ENCODE data around the gene LSM3.

Gene LSM3

DNA sequence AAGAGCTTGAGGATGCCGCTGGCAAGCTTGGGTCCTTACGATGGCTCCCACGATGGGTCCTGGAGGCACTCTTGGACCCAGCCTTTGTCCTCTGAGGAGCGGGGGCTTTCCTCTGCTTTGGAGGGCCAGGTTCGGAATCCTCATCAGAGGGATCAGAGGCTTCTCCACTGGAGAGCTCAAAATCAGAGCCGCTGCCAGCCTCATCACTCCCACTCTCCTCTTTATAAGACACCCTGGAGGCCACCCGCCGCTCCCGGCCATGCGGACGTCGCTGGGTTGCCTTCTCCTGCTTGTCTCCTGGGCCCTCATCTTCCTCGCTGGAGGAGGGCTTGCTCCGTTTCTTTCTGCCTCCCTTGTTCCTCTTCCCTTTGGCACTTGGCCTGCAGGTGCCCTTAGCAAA lies 20.2 kb upstream of the LSM3 start:
- DNase-seq, result no peak

DNA sequence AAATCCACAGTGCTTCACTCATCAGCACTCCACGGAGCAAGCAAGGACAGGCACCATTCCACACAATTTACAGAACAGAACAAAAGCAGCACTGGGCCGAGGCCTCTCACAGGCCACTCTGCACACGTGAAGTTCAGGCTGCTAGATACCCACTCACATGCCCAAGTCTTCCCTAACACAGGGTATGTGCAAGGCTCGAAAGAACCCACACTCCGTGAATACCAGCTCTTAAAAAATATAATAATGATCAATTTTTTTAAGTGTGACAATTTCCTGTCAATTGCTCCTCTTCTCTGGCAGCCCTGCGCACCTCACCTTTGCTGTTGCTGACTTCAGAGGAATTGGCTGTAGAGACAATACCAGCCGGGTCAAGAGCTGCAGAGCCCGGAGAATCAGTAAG lies 19.2 kb upstream of the LSM3 start:
- DNase-seq, result no peak

DNA sequence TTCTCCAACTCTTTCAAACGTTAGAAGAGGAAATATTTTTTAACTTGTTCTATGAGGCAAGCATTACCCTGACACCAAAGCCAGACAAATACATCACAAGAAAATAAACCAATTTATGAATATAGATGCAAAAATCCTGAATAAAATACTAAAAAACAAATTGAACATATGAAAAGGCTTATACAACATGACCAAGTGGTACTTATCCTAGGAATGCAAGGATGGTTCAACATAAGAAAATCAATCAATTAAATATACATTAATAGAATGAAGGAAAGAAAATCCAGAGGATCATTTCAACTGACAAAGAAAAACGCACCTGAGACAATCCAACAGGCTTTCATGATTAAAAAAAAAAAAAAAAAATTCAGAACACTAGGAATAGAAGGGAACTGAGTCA lies 17.3 kb upstream of the LSM3 start:
- DNase-seq, result no peak

DNA sequence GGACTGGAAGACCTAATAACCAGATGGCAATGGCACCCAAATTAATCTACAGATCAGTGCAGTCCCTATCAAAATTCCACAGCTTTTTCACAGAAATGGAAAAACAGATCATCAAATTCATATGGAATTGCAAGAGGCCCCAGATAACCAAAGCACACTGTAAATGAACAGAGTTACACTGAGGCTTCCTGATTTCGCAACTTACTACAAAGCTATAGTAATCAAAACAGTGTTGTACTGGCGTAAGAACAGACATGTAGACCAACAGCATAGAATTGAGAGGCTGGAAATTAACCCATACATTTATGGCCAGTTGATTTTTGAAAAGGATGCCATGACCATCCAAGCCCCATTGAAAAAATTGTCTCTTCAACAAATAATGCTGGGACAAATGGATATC lies 16.4 kb upstream of the LSM3 start:
- no peak for DNase-seq

DNA sequence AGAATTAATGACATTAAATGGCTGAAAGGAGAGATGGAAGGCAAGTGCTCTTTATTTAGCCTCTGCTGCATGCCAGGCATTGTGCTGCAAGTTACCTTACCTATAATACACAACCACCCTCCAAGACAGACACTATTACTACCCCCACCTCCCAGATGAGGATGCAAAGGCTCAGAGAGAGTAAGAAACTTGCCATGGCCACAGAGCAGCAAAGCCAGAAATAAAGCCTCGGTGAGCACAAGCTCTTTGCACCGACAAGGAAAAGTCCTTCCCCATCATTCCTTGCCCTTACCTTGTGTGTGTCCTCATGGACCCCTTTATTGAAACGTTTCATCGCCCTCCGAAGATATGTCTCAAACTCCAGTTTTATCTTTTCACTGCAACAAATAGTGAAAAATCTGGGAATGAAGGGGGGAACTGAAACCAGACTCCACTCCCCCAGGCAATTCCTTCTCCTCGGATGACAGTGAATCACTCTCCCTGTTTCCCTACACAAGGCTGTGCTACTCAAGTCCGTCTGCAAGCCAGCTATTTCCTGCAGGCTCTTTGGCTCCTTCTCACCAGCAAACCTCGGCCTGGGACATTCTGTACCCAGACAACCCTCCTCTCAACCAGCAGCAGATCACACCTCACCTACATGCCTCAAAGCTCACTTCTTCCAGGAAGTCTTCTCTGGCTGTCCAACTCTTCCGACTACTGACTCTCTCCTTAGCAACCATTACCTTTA lies 11.6 kb upstream of the LSM3 start:
- DNase-seq, result no peak

DNA sequence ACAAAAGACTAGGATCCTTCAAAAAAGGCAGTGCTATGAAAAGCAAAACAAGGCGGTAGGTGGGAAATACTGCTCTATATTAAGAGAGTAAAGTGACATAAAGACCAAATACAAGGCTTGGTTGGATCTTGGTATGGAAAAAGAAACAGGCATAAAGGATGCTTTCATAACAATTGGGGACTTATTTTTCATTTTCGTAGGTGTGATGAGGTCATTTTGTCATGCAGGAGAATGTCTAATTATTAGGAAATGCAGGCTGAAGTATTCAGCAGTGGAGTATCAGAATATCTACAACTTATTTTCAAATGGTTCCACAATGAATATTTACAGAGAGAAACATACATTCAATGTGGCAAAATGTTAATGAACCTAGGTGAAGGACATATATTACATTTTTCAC lies 9.2 kb upstream of the LSM3 start:
- no peak for DNase-seq

DNA sequence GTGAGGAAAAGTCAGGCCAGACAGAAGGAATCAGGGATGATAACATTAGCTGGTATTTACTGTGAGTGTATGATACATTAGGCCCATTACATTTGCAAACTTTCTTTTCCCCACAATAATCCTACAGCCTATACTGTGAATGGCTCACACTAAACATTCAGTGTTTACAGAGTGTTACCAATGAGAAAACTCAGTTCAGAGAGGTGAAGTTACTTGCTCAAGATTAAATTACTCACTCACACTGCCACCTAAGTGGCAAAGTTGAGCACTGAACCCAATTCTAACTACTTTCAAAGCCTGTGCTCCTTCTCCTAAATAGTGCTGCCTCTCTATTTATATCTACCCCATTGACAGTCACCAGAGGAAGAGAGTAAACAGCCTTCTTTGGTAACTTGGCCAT lies 8.7 kb upstream of the LSM3 start:
- DNase-seq, result no peak

DNA sequence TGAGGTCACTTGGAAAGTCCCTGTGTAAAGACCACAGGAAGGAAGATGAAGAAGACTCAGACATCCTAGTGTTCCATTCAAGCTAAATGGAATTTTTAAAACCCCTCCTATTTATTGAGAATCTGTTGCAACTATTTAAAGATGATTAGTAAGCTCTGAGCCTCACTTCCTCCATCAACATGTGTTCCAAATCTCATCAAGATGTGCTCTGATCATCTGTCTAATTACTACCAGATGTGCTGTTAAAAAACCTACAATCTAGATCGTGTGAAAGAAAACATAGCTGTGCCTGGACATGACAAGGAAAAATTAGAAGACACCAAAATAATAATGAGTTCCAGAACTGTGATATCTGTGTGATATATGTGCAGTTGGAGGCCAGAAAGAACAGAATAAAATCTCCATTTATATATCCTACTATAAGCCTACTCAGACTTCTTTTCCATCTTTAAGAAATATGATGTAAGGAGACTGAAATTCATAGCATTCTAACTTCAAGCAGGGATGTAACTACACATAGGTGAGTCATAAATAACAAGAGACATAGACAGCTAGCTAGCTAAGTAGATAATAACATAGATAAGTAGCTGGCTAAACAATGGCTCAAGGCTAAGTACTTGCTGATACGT lies 8.0 kb upstream of the LSM3 start:
- DNase-seq, result no peak

DNA sequence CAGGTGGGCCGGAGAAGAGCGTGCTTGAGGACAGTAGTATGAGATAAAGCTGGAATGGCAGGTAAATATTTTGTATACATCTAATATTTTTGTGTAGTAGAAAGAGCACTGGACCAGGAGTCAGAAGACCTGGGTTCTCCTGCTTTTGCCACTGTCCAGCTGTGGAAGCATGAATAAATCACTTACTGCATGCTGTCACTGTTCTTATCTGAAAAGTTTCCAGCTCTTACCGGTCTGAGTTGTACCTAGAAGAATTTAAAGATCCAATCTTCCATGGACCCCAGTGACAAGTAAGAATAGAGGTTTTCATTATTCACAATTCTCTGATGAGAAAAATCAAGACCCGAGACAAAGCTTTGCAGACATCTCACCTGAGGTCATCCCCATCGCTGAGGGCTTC lies 6.1 kb upstream of the LSM3 start:
- DNase-seq, result no peak

DNA sequence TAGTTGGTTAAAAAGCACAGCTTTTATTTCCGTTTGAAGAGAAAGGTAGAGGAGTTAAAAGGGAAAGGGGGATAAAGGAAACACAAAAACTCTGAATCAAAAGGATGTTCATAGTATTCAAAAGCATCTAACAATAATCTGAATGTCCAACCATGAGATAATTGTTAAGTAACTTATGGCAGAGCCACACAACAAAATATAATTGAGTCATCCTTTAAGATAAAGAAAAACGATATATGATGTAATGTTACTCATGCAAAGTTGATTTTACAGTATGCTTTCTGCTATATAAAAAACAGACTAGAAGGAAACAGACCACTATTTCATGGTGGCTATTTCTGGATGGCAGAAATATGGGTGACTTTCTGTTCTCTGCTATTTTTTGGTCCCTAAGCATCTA lies 4.1 kb upstream of the LSM3 start:
- DNase-seq, result no peak

DNA sequence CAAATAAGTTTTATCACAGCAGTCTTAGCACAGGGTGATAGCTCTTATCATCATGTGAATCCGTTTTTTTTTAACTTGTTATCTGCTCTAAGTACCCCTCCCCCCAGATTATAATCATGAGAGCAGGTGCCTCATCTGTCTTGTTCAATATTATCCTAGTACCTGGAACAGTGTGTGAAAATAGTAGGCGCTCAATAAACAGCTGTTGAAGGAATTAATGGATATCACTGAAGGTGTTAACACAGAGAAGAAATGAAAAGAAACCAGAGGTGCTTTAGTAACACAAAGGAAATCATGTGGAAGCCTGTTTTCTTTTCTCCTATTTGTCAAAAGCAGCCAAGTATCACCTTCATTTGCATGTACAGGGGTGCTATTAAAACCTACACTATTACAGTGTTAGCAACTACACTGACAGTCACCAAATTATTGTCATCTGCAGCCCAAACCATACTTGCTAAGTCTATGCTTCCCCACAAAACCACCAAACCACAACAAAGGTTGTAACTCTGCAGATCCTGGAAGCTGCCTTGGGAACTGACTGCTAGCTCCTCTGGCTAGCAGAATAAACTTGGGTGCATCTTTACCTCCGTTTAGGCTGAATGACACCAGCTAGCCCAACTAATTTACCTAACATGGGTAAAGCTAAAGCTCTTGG lies 3.1 kb upstream of the LSM3 start:
- no peak for DNase-seq

DNA sequence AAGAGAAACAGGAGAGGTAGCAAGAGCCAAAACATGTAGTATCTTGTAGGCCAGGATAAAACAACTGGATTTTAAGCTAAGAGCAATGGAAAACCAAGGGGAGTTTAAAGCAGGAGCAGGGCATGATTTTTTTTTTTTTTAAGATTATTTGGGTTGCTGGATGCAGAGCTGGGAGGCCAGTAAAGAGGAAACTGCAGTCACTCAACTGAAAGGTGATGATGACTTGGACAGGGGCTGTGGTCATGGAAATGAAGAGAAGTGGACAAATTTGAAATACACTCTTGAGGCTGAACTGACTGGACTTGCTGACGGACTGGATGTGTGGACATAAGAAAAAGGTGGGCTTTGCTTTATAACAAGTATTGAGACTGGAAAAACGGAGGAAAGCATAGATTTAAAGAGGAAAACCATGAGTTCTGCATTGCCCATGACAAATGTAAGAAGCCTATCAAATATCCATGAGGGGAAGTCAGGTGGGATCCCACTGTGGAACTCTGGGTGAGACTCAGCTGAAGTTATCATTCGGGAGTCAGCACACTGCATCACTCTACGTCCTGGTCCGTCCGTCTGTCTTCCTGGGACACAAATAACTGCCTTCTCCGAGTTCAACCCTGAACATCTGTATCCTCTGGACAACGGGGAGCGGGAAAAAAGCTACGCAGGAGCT lies 904 bp upstream of the LSM3 start:
- no peak for DNase-seq

DNA sequence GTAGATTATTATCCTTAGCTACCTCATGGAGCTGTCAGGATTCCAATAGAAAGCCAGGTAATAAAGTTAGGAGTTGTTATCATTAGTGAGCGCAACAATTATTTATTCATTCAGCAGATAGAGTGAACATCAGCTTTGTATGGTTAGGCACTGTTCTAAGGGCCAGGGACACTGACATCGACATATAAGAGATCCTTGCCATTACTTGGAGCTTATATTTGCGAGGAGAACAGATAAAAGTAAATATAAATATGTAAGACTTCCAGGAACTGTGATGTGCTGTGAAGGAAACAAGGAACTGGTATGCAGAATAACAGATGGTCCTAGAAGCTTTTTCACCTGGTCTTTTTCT lies 473 bp downstream of the LSM3 start:
- no peak for DNase-seq

DNA sequence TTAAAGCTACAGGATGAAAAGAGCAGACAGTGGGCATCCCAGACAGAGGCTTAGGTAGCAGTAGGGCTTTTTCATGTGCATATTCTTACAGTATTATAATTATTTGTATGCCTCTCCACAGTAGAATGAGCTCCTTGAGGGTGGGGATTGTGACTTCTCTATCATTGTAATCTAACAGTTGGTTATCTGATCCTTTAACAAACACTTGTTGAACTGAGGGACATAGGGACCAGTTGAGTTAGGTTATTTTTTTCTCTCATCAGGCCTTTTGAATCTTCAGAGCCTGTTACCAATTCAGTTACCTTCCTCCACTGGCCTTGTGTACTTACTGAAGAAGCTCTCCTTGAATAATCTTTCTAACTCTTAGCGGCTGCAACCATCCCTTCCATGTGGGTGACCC lies 1.2 kb downstream of the LSM3 start:
- no peak for DNase-seq

DNA sequence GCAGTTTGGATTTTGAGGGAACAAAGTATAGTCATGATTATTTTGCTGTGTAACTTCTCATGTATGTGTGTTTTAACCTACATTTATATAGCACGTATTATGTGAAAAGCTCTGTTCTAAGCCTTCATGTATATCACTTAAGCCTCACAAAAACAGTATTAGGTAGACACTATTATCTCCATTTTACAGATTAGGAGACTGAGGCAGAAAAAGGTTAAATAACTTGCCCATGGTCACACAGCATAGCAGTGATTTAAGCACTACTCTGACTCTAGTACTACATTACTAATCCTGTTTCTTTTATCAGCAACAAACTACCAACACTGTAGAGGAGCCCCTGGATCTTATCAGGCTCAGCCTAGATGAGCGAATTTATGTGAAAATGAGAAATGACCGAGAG lies 2.6 kb downstream of the LSM3 start:
- no peak for DNase-seq

DNA sequence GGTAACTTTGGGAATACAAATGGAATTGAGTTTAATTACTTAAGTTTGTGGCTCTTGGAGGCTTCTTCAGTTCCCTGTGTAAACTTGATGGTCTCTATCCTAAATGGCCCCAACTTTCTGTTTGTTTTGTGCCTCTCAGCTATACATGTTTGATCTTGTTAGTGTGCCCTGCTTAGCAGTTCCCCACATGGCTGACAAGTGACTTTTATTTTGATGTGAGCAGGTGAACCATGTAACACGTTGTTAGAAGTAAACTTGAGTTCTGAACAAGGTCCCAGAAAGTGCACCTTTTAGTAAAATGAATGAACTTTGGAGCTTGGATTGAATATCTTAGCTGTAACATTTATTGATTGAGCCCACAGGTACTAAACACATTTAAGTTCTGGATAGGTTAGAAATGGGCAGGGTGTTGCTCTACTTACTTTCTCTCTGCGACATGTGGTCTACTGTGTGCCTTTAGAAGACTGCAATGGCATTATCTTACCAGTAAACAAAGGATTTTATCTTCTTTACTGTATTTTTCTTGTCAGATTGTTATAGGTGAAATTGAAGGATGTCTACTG lies 4.5 kb downstream of the LSM3 start:
- no peak for DNase-seq

DNA sequence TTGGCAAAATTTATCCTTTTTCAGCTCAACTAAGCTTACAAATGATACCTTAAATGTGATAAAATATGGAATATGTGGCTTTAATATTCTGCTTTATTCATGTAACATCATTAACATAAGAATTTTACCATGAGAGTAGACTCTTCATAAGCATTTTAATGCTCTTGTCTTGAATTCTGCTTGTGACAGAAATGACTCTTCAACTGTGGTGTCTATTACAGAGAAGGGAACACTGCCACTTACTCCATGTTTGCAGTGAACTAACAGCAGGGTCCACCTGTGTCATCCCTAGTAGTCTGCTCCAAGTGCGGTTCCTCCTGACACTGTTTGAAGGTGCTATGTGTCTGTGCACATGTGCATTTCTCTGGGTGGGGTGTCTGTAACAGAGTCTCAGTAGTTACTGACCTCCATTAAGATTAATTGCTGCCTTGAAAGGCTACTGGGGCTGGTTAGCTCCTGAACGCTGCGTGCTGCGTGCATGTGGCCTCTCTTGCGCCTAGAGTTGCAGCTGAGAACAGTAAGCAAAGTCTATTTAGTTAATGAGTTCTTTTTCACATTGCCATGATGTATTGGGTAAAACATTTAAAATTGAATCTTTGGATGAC lies 8.3 kb downstream of the LSM3 start:
- DNase-seq, result no peak

DNA sequence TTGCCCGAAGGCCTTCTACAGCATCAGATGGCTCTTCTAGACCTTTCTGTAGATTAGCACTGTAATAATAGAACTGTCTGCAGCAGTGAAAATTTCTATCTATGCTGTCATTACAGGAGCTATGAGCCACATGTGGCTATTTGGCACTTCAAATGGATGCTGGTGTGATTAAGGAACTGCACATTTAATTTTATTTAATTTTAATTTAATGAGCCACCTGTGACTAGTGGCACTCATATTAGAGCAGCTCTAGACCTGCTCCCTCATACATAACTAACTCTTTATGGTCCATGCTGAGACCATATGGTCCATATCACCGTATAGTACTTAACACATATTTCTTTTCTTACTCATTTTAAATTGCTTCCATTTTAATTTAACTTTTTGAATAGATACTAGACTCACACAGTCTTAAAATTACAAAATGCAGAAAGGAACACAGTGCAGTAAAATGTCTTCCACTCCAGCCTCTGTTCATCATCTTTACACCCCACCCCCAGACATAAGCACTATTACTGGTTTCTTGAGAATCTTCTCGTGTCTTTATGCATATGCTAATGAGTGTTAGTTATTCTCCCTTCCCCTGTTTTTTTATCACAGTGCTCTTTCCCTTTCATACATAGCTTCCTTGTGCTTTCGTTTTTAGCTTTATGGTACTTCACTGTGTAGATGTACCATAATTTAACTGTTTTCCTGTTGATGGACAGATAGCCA lies 9.6 kb downstream of the LSM3 start:
- DNase-seq, result no peak

DNA sequence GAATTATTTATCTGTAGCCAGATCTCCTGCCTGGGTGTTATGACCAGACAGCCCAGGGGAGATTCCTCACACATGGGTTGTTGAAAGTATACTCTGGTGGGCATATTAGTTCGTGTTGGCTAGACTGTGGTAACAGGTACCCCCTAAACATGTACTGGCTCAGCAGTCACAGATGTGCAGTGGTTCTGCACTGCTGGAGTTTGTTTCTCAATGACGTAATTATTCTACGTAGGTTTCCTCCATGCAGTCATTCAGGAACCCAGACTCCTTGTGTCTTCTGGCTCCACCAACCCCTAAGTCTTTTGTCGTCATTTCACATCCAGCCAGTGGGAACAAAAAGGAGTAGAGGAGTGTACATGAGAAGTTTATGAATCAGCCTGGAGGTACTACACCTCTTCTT lies 16.2 kb downstream of the LSM3 start:
- DNase-seq, result no peak

DNA sequence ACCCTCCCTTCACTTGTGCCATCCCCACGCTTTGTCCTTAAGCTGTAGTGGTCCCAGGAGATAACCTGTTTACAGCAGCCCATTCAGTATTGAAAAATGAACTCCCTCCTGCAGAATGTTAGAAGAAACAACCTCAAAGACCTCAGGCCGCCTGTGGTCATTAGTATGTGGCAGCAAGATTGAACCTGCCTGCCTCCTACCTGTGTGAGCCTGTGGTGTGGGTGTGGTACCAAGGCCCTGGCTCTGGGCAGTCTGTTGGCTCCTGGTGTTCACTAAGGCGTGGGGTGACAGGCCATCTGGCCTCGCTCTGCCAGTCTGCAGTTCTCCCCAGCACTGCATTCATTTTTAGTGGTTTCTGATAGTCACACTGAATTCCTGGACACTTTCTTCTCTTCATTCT lies 21.0 kb downstream of the LSM3 start:
- no peak for DNase-seq

DNA sequence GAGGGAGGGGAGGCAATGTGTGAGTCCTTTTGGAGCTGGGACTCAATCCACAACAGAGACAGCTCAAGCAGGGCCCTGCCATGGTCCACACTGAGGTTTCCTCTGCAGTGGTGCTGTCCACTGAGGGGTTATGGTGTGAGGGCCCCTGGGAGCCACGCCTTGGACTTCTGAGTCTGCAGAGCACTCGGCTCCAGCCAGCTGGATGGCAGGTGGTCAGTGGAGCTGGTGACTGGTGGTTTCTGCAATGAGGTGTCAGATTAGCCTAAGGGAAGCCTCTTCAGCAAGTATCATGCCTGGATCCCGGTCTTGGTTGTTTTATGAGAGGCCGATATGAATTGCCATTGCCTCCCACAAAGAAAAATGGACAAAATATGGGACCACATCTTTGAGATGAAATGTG lies 21.7 kb downstream of the LSM3 start:
- no peak for DNase-seq

DNA sequence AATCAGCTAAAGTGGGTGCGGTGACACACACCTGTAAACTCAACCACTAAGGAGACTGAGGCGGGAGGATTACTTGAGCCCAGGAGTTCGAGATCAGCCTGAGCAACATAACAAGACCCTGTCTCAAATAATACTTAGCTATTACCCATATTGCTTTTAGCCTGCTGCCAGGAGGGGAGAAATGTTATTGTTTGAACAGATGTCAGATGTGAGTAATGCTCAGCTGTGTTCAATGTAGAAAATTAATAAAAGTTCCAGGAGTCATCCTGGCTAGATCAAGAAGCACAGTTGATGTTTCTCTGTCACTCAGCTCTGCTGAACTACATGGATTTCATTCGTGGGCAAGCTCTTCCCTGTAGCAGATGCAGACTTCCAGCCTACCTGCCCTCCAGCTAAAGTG lies 22.2 kb downstream of the LSM3 start:
- no peak for DNase-seq
